Caco-2 (cell line): ENCODE measurements around the gene TEX30. TPM values are rescaled to one million over a fixed set of nuclear protein-coding genes. Genes with fewer than 3 reads are reported as not detected.

Experiments used
- BruUV-seq: library from RNA; stranded (reverse); fragments of 400-500 nt; replicated peaks from 2 replicates; lab custom pipeline; 2021; lab: Mats Ljungman, UMichigan
- CTCF ChIA-PET: fragments of 300-600 bp; sonication (Branson Sonifier 250); formaldehyde crosslinking; loops from one replicate; lab custom pipeline; 2022; ENCODE audit warnings: antibody characterized with exemption; lab: Charles Lee
- POLR2A ChIA-PET: fragments of 300-600 bp; sonication (Branson Sonifier 250); formaldehyde crosslinking; loops from one replicate; lab custom pipeline; 2022; ENCODE audit warnings: antibody characterized with exemption; lab: Charles Lee
- DNase-seq, 2 experiments: peaks; one replicate each; pipeline versions ENCODE4 v3.0.0 to v3.0.0-alpha.2; 2020 to 2022
- H3K27me3 ChIP-seq: replicated peaks from 2 replicates; pipeline ENCODE4 v1.6.0; 2011; ENCODE audit warnings: low read length; ENCODE audit not compliant: control insufficient read depth, insufficient read depth
- H3K36me3 ChIP-seq: 2 replicates; pipeline ENCODE4 v1.5.1; 2011; ENCODE audit warnings: low read length; ENCODE audit not compliant: control insufficient read depth, insufficient read depth
- H3K4me1 ChIP-seq: fragments of 250-450 bp; sonication (Bioruptor Pico); 2 replicates; pipeline ENCODE4 v1.5.1; 2020; ENCODE audit warnings: mild to moderate bottlenecking
- H3K4me3 ChIP-seq: 2 replicates; pipeline ENCODE4 v1.5.1; 2011; ENCODE audit warnings: low read depth, mild to moderate bottlenecking, control low read depth, low read length
- H3K9me3 ChIP-seq: fragments of 250-450 bp; sonication (Bioruptor Pico); 2 replicates; pipeline ENCODE4 v1.5.1; 2020; ENCODE audit warnings: mild to moderate bottlenecking, moderate library complexity
- H3K27ac Mint-ChIP-seq: one replicate; pipeline ENCODE4 v1.8.0; 2022; ENCODE audit warnings: mixed read lengths; ENCODE audit not compliant: unreplicated experiment
- H3K27me3 Mint-ChIP-seq: one replicate; pipeline ENCODE4 v1.8.0; 2022; ENCODE audit warnings: mixed read lengths; ENCODE audit not compliant: insufficient read depth, unreplicated experiment
- H3K36me3 Mint-ChIP-seq: one replicate; pipeline ENCODE4 v1.8.0; 2022; ENCODE audit warnings: mild to moderate bottlenecking, mixed read lengths; ENCODE audit not compliant: insufficient read depth, unreplicated experiment
- H3K4me1 Mint-ChIP-seq: one replicate; pipeline ENCODE4 v1.8.0; 2022; ENCODE audit warnings: low read depth, mixed read lengths; ENCODE audit not compliant: unreplicated experiment
- H3K4me3 Mint-ChIP-seq: one replicate; pipeline ENCODE4 v1.8.0; 2022; ENCODE audit warnings: mild to moderate bottlenecking, moderate library complexity, mixed read lengths; ENCODE audit not compliant: unreplicated experiment
- H3K9me3 Mint-ChIP-seq: one replicate; pipeline ENCODE4 v1.8.0; 2022; ENCODE audit warnings: mixed read lengths; ENCODE audit not compliant: unreplicated experiment
- CTCF ChIP-seq, 2 experiments: fragments of 200-600 bp in 1 of 2; IDR thresholded peaks; 1 replicate in 1 of 2; 2 replicates in 1 of 2; pipeline versions ENCODE4 v1.5.1 to v1.8.0; 2011 to 2022; ENCODE audit warnings: antibody characterized with exemption in 1 of 2, control low read depth in 1 of 2, inconsistent platforms in 1 of 2, low read depth in 1 of 2, low read length in 1 of 2, mild to moderate bottlenecking in 1 of 2, moderate library complexity in 1 of 2; ENCODE audit not compliant: insufficient read depth in 1 of 2, severe bottlenecking in 1 of 2, unreplicated experiment in 1 of 2
- intact Hi-C: fragments of 100-400 bp; cut with micrococcal nuclease; formaldehyde crosslinking; loops from one replicate; pipeline ENCODE4 v1.10.0; 2022; ENCODE audit not compliant: unreplicated experiment
- total RNA-seq: library from RNA; stranded (reverse); gene quantifications from 2 replicates; pipeline ENCODE4 v1.2.3, GENCODE V29; 2022

The TEX30 gene
- total RNA-seq, 1 experiment from 2014 or later: 30.4 TPM

DNA sequence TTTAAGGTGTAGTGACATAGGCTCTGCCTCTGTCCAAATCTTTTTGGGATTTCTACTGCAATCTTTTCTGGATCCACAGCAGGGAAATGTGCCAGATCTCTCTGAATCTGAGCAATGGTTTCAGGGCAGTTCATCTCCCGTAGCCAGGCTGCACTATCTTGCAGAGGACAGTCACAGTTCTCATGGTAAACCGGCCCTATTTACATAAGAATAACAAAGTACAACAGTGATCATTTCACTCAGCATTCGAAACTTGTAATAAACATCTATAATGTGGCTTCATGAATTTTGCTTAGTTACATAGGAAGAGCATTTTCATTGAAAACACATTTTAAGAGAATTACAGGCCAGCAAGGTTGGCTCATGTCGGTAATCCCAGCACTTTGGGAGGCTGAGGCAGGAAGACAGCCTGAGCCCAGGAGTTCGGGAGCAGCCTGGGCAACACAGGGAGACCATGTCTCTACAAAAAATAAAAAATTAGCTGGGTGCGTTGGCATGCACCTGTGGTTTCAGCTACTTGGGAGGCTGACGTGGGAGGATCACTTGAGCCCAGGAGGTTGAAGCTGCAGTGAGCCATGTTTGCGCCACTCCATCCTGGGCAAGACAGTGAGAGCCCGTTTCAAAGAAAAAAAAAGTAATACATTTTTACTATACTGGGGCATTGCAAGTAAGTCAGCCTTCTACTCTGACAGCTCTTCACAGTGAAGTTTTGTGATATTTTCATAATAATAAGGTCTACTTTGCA is 20.2 kb upstream of the TEX30 start:
- Mint-ChIP-seq H3K4me3 (no peak overlapping the region), H3K9me3 (no peaks in the 10 kb centered on the region), H3K36me3 (no peaks in the 10 kb centered on the region), H3K27ac (no peak overlapping the region), H3K4me1 (no peaks in the 10 kb centered on the region), H3K27me3 (no peaks in the 10 kb centered on the region)
- no peaks in the 10 kb centered on the region; the same call in 1 of the 2 replicates for H3K36me3 ChIP-seq
- H3K27me3 ChIP-seq: no peaks in the 10 kb centered on the region
- no TSS peak for BruUV-seq
- H3K4me3 ChIP-seq: no peak overlapping the region
- TF ChIP-seq CTCF (IDR thresholded peaks at IDR 0.05; ENCODE audit: insufficient read depth in 1 of 2, low read depth in 1 of 2, low read length in 1 of 2, severe bottlenecking in 1 of 2, unreplicated experiment in 1 of 2): no peak
- no peak for DNase-seq
- ChIA-PET CTCF (no interaction called here), POLR2A (no interaction called here)
- no peaks in the 10 kb centered on the region for H3K9me3 ChIP-seq
- intact Hi-C loops: no loop called here
- H3K4me1 ChIP-seq: no peaks in the 10 kb centered on the region

DNA sequence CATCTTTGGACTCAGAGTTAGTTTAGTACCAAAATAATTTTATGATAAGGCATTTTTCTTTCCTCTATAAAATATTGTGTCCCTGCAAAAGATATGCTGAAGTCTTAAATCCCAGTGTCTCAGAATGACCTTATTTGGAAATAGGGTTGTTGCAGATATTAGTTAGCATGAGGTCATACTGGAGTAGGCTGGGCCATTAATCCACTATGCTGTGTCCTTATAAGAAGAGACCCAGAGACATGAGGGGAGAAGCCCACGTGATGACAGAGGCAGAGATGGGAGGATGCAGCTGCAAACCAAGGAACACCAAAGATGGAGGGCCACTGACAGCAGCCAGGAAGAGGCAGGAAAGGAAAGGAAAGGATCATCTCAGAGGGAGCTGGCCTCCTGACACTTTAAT is 18.8 kb upstream of the TEX30 start:
- CTCF ChIA-PET: no interaction called here
- no peaks in the 10 kb centered on the region for H3K27me3 Mint-ChIP-seq
- H3K36me3 Mint-ChIP-seq: no peaks in the 10 kb centered on the region
- TF ChIP-seq CTCF (IDR thresholded peaks at IDR 0.05; ENCODE audit: insufficient read depth in 1 of 2, low read depth in 1 of 2, low read length in 1 of 2, severe bottlenecking in 1 of 2, unreplicated experiment in 1 of 2): no peak
- Histone ChIP-seq H3K9me3 (no peaks in the 10 kb centered on the region), H3K36me3 (no peaks in the 10 kb centered on the region; the same call in 1 of the 2 replicates), H3K4me3 (no peak overlapping the region), H3K27me3 (no peaks in the 10 kb centered on the region), H3K4me1 (no peaks in the 10 kb centered on the region)
- intact Hi-C loops: no loop called here
- no peak overlapping the region for H3K4me3 Mint-ChIP-seq
- no peaks in the 10 kb centered on the region for H3K4me1 Mint-ChIP-seq
- BruUV-seq: no TSS peak
- POLR2A ChIA-PET: no interaction called here
- H3K27ac Mint-ChIP-seq: no peak overlapping the region
- no peaks in the 10 kb centered on the region for H3K9me3 Mint-ChIP-seq
- no peak for DNase-seq

DNA sequence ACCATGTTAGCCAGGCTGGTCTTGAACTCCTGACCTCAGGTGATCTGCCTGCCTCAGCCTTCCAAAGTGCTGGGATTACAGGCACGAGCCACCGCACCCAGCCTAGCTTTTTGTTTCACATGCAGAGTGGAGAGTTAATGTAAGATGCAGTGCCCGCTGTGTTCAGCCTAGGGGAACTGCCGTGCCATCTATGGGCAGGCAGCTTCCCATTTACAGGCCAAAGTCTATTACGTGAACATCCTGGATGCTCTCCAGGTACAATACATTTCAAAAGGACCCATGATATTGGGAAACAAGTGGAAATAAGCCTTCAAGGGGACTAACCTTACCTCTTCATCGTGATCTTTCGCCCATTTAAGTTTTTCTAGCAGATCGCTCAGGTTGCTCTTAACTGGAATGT is 15.1 kb upstream of the TEX30 start:
- BruUV-seq: no TSS peak
- Mint-ChIP-seq H3K27me3 (no peaks in the 10 kb centered on the region), H3K4me1 (no peaks in the 10 kb centered on the region), H3K9me3 (no peaks in the 10 kb centered on the region), H3K36me3 (no peaks in the 10 kb centered on the region), H3K4me3 (no peak overlapping the region), H3K27ac (no peak overlapping the region)
- Histone ChIP-seq H3K9me3 (no peaks in the 10 kb centered on the region), H3K4me3 (no peak overlapping the region), H3K4me1 (no peaks in the 10 kb centered on the region), H3K36me3 (no peaks in the 10 kb centered on the region; the same call in 1 of the 2 replicates), H3K27me3 (no peaks in the 10 kb centered on the region)
- DNase-seq: no peak
- TF ChIP-seq CTCF (IDR thresholded peaks at IDR 0.05; ENCODE audit: insufficient read depth in 1 of 2, low read depth in 1 of 2, low read length in 1 of 2, severe bottlenecking in 1 of 2, unreplicated experiment in 1 of 2): no peak
- intact Hi-C loops: no loop called here
- POLR2A ChIA-PET: no interaction called here
- CTCF ChIA-PET: no interaction called here
